GM21619 (cell line): Measurements from ENCODE around the gene PITPNM3.

ENCODE experiments used
- ATAC-seq: cut with Tn5 transposase; IDR thresholded peaks from one replicate; pipeline ENCODE4 v1.9.1; 2021; ENCODE audit not compliant: unreplicated experiment

PITPNM3 gene

GRCh38 chr17:6551869-6552531, 4.4 kb downstream of the PITPNM3 start:
- no peak for ATAC-seq

- no peak for ATAC-seq
Observed at GRCh38 chr17:6551356-6551755, 5.0 kb downstream of the PITPNM3 start.

- ATAC-seq = no peak
Observed at GRCh38 chr17:6549384-6550036, 6.8 kb downstream of the PITPNM3 start.

GRCh38 chr17:6548578-6549330, 7.6 kb downstream of the PITPNM3 start:
- ATAC-seq = peak; percentile 70

GRCh38 chr17:6548034-6548433, 8.3 kb downstream of the PITPNM3 start:
- no peak for ATAC-seq

GRCh38 chr17:6547336-6547735, 9.0 kb downstream of the PITPNM3 start:
- no peak for ATAC-seq

GRCh38 chr17:6546069-6546718, 10.2 kb downstream of the PITPNM3 start:
- ATAC-seq = no peak

GRCh38 chr17:6545291-6545690, 11.1 kb downstream of the PITPNM3 start:
- no peak for ATAC-seq

GRCh38 chr17:6544011-6544370, 12.4 kb downstream of the PITPNM3 start:
- ATAC-seq = no peak

- no peak for ATAC-seq
Observed at GRCh38 chr17:6543079-6544010, 13.0 kb downstream of the PITPNM3 start.

- ATAC-seq = no peak
Observed at GRCh38 chr17:6542577-6542976, 13.8 kb downstream of the PITPNM3 start.

- no peak for ATAC-seq
Observed at GRCh38 chr17:6541886-6542285, 14.5 kb downstream of the PITPNM3 start.

GRCh38 chr17:6539871-6540270, 16.5 kb downstream of the PITPNM3 start:
- ATAC-seq = no peak

GRCh38 chr17:6536566-6537065, 19.7 kb downstream of the PITPNM3 start:
- ATAC-seq = no peak

GRCh38 chr17:6536053-6536452, 20.3 kb downstream of the PITPNM3 start:
- ATAC-seq = no peak

- ATAC-seq = no peak
Observed at GRCh38 chr17:6534846-6535514, 21.4 kb downstream of the PITPNM3 start.

GRCh38 chr17:6532441-6532885, 23.9 kb downstream of the PITPNM3 start:
- ATAC-seq = no peak

GRCh38 chr17:6531575-6531974, 24.8 kb downstream of the PITPNM3 start:
- ATAC-seq = no peak

- no peak for ATAC-seq
Observed at GRCh38 chr17:6530324-6530920, 25.9 kb downstream of the PITPNM3 start.
